DND-41 (cell line): Measurements from ENCODE around the gene DOCK9.

ENCODE experiments used
- ATAC-seq: fragments of 200-7000 bp; cut with Tn5 transposase; 3 replicates; pipeline ENCODE4 v1.9.1; 2021; ENCODE audit warnings: low read depth; ENCODE audit not compliant: insufficient read depth
- DNase-seq: peaks from one replicate; pipeline ENCODE4 v3.0.0-alpha.2; 2020
- H2AFZ ChIP-seq: 2 replicates; pipeline ENCODE4 v1.6.0; 2012; ENCODE audit warnings: low read depth, low read length
- H3K27ac ChIP-seq: 2 replicates; pipeline ENCODE4 v1.5.1; 2012; ENCODE audit warnings: low read length, inconsistent platforms
- H3K27me3 ChIP-seq: fragments of 200-600 bp; sonication (generic); 2 replicates; pipeline ENCODE4 v1.6.0; 2012; ENCODE audit warnings: low read length, mild to moderate bottlenecking, inconsistent platforms; ENCODE audit not compliant: insufficient read depth, poor library complexity
- H3K36me3 ChIP-seq: 2 replicates; pipeline ENCODE4 v1.5.1; 2012; ENCODE audit warnings: low read length, inconsistent platforms; ENCODE audit not compliant: insufficient read depth
- H3K4me1 ChIP-seq: 2 replicates; pipeline ENCODE4 v1.5.1; 2012; ENCODE audit warnings: mild to moderate bottlenecking, low read length; ENCODE audit not compliant: insufficient read depth
- H3K4me2 ChIP-seq: 2 replicates; pipeline ENCODE4 v1.6.0; 2012; ENCODE audit warnings: mild to moderate bottlenecking, moderate library complexity, low read length, inconsistent platforms; ENCODE audit not compliant: insufficient read depth
- H3K4me3 ChIP-seq, 2 experiments: fragments of 200-600 bp in 1 of 2; shearing (Covaris generic) in 1 of 2; 2 replicates each; pipeline ENCODE4 v1.5.1; 2012 to 2016; ENCODE audit warnings: inconsistent platforms in 2 of 2, low read length in 2 of 2, mild to moderate bottlenecking in 2 of 2, low read depth in 1 of 2, moderate library complexity in 1 of 2
- H3K79me2 ChIP-seq: 2 replicates; pipeline ENCODE4 v1.6.0; 2012; ENCODE audit warnings: low read length, inconsistent platforms; ENCODE audit not compliant: insufficient read depth
- H3K9ac ChIP-seq: 2 replicates; pipeline ENCODE4 v1.6.0; 2012; ENCODE audit warnings: low read depth, mild to moderate bottlenecking, inconsistent platforms, low read length, moderate library complexity
- H3K9me3 ChIP-seq: 2 replicates; pipeline ENCODE4 v1.5.1; 2012; ENCODE audit warnings: low read length, moderate library complexity, mild to moderate bottlenecking, inconsistent platforms; ENCODE audit not compliant: insufficient read depth, severe bottlenecking
- H4K20me1 ChIP-seq: 2 replicates; pipeline ENCODE4 v1.6.0; 2012; ENCODE audit warnings: low read length; ENCODE audit not compliant: insufficient read depth
- EZH2 ChIP-seq: IDR thresholded peaks from 3 replicates; pipeline ENCODE4 v1.6.1; 2012; ENCODE audit warnings: borderline replicate concordance, low read depth, mild to moderate bottlenecking, moderate library complexity, low read length, inconsistent platforms; ENCODE audit not compliant: severe bottlenecking
- TF ChIP-seq, protein P1 (sequence below): IDR thresholded peaks from 2 replicates; pipeline ENCODE4 v1.5.1; 2012; ENCODE audit warnings: borderline replicate concordance, low read length, moderate library complexity, mild to moderate bottlenecking; ENCODE audit not compliant: poor library complexity, severe bottlenecking; ENCODE audit errors: extremely low read depth

The DOCK9 gene

DNA sequence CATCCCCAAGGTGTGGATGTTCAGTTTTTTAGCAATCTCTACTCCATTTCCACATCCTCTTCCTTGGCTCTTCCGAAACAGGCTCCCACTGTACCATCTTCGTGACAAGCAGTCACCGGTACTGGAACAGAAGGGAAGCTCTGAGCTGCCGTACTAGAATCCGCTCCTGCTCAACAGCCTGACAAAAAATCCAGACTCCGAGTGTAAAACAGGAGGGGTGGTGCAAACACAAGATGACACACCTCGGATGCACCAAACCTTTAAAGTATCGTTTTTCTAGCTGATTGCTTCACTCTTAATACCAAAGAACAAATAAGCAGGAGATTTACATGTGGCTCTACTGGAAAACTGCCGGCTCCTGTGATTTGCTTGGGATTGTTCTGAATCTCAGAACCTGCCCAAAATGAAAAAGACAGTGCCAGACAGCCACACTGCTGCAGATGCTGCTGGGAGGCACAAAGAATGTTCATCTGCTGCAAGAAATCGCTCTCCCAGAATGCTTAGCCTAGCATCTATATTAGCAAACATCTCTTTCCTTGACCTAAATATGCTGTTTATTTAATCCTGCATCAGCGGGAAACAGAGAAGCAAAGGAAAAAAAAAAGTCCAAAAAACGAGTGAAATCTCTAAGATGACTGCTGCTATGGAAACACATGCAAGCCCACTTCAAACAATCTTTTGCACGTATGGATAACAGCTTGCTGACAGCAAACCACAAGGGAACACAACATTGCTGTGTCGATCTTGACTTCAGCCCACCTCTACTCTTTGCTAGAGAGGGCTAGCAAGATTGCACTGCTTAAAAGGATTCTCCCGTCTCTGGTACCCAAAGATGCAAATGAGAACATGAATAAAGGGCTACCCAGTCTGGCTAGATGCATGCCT is 38.0 kb upstream of the DOCK9 start:
- TF ChIP-seq, protein P1, sequence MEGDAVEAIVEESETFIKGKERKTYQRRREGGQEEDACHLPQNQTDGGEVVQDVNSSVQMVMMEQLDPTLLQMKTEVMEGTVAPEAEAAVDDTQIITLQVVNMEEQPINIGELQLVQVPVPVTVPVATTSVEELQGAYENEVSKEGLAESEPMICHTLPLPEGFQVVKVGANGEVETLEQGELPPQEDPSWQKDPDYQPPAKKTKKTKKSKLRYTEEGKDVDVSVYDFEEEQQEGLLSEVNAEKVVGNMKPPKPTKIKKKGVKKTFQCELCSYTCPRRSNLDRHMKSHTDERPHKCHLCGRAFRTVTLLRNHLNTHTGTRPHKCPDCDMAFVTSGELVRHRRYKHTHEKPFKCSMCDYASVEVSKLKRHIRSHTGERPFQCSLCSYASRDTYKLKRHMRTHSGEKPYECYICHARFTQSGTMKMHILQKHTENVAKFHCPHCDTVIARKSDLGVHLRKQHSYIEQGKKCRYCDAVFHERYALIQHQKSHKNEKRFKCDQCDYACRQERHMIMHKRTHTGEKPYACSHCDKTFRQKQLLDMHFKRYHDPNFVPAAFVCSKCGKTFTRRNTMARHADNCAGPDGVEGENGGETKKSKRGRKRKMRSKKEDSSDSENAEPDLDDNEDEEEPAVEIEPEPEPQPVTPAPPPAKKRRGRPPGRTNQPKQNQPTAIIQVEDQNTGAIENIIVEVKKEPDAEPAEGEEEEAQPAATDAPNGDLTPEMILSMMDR: no peak
- TF ChIP-seq EZH2: no peak
- Histone ChIP-seq H3K36me3 (no peaks in the 10 kb centered on the region), H3K27ac (no peak overlapping the region), H4K20me1 (no peaks in the 10 kb centered on the region), H3K4me2 (peak overlapping the region; percentile 52), H2AFZ (0 out of 2 replicates have a peak overlapping the region, but pooled peaks have one; percentile 10), H3K9ac (no peak overlapping the region), H3K4me3 (peak overlapping the region in 1 of 2 experiments; percentile 9; a peak in 1 of 4 replicates), H3K79me2 (no peaks in the 10 kb centered on the region), H3K4me1 (peaks cover 18% of the 10 kb centered on the region), H3K27me3 (no peaks in the 10 kb centered on the region), H3K9me3 (no peaks in the 10 kb centered on the region)
- DNase-seq (peak; percentile 59), ATAC-seq (peak; percentile 97)

DNA sequence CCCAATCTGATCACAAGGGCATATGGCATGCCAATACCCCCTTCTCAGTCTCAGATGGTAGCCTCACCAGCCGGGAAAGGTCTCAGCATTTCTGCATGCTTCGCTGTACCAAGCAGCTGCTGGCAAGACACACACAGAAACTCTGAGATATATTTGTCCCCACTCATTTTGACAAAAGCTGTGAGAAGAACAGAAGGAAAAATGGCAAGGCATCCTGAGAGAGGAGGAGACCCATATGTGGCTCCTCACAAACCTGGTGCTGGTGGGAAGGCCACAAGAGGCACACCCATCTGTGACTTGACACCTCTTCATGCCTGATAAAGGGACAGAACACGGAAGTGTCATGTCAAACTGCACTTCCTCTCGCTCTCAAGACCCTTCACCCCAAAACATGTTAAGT is 36.7 kb upstream of the DOCK9 start:
- Histone ChIP-seq H4K20me1 (no peaks in the 10 kb centered on the region), H3K9ac (no peak overlapping the region), H2AFZ (no peak overlapping the region), H3K27me3 (no peaks in the 10 kb centered on the region), H3K4me1 (peaks cover 19% of the 10 kb centered on the region), H3K27ac (no peak overlapping the region), H3K9me3 (no peaks in the 10 kb centered on the region), H3K36me3 (no peaks in the 10 kb centered on the region), H3K79me2 (no peaks in the 10 kb centered on the region), H3K4me3 (no peak overlapping the region), H3K4me2 (no peak overlapping the region)
- ATAC-seq: no peak
- no peak for DNase-seq
- TF ChIP-seq, protein P1: no peak
- no peak for TF ChIP-seq EZH2

DNA sequence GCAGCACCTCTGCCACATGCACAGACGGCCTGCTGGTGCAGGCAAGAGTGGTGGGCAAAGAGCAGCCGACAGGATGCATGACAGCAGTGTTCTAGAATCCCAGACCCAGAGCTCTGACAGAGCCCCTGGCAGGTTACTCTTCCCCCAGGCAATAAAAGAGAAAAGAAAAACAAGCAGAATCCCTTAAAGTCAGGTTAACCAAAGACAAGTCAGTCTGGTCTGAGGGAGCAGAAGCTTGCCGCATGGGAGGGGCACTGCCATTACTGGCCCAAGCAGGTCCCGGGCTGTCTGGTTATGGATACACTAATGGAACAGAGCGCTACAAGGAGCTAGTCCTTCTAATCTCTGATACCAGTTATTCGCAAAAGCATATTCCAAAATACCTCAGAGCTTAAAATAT is 36.1 kb upstream of the DOCK9 start:
- H3K9ac ChIP-seq: no peak overlapping the region
- no peak overlapping the region for H2AFZ ChIP-seq
- H3K27ac ChIP-seq: no peak overlapping the region
- H3K4me3 ChIP-seq: no peak overlapping the region
- H3K27me3 ChIP-seq: no peaks in the 10 kb centered on the region
- H3K4me2 ChIP-seq: no peak overlapping the region
- no peaks in the 10 kb centered on the region for H4K20me1 ChIP-seq
- no peaks in the 10 kb centered on the region for H3K9me3 ChIP-seq
- H3K36me3 ChIP-seq: no peaks in the 10 kb centered on the region
- H3K4me1 ChIP-seq: peaks cover 24% of the 10 kb centered on the region
- ATAC-seq: no peak
- DNase-seq: no peak
- H3K79me2 ChIP-seq: no peaks in the 10 kb centered on the region
- TF ChIP-seq, protein P1: no peak
- no peak for TF ChIP-seq EZH2
